PFSK-1 (cell line): Measurements from ENCODE around the gene SYT8.

Experiments used
- POLR2AphosphoS5 ChIP-seq: IDR thresholded peaks from 2 replicates; pipeline ENCODE4 v1.6.1; 2012; ENCODE audit warnings: low read depth, mild to moderate bottlenecking, control low read depth, low read length, moderate library complexity
- TAF1 ChIP-seq: IDR thresholded peaks from 2 replicates; pipeline ENCODE4 v1.6.1; 2012; ENCODE audit warnings: low read length, control low read depth, borderline replicate concordance; ENCODE audit not compliant: insufficient read depth

DNA sequence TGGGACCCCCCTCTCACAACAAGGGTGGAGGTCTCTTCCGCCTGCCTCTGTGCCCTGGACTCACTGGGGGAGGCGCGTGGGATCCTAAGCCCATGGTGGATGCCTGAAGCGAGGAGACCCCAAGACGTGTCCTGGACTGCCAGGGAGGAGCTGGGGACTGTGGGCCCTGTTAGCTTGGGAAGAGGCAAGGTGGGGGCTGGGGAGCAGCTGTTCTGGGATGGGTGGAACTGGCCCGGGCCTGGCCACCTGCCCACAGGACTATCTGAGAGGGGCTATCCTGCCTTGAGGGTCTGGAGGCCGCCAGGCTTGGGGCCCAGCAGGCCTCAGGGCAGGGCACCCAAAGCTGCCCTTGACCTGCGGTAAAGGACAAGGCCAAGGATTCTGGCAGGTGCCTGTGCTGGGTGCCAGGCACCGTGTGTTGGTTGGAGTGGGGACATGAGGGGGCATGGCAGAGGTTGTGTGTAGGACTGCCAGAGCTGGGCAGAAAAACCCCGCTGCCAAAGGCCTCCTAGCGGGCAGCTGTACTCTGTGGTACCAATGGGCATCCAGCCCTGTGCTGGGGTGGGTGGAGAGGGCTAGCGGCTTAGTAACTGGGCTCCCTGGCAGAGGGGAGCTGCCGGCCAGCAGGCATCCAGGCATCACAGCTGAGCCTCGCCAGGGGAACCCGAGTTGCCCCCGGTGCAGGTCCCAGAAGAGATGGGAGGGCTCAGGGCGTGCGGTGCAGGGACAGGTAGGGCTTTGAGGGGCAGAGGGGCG lies 18.8 kb downstream of the SYT8 start:
- TF ChIP-seq POLR2AphosphoS5 (no peak), TAF1 (no peak)
